Karpas-422 (cell line): ENCODE results near the gene TCEA2. TPM values are rescaled to one million over a fixed set of nuclear protein-coding genes. Genes with fewer than 3 reads are reported as not detected.
A peak's percentile ranks its signal among the peaks of the same experiment; 100 is the strongest.

Experiments
- DNase-seq: peaks from one replicate; pipeline ENCODE4 v3.0.0-alpha.2; 2015
- H2AFZ ChIP-seq: fragments of 200-600 bp; sonication (generic); 2 replicates; pipeline ENCODE4 v1.6.1; 2014; ENCODE audit warnings: antibody characterized with exemption, low read length, mixed read lengths
- H3K27ac ChIP-seq: fragments of 200-600 bp; sonication (generic); 2 replicates; pipeline ENCODE4 v1.5.1; 2014; ENCODE audit warnings: mild to moderate bottlenecking, low read length, moderate library complexity
- H3K27me3 ChIP-seq: fragments of 200-600 bp; sonication (generic); 2 replicates; pipeline ENCODE4 v1.6.1; 2014; ENCODE audit warnings: low read length, mixed read lengths
- H3K36me3 ChIP-seq: fragments of 200-600 bp; sonication (generic); 2 replicates; pipeline ENCODE4 v1.6.1; 2014; ENCODE audit warnings: low read length, mixed read lengths; ENCODE audit not compliant: insufficient read depth
- H3K4me1 ChIP-seq: fragments of 200-600 bp; sonication (generic); 2 replicates; pipeline ENCODE4 v1.6.1; 2014; ENCODE audit warnings: mild to moderate bottlenecking, low read length, mixed read lengths
- H3K4me2 ChIP-seq: fragments of 200-600 bp; sonication (generic); 2 replicates; pipeline ENCODE4 v1.6.1; 2014; ENCODE audit warnings: low read length, low read depth, mild to moderate bottlenecking; ENCODE audit not compliant: poor library complexity, severe bottlenecking
- H3K4me3 ChIP-seq: fragments of 200-600 bp; sonication (generic); 2 replicates; pipeline ENCODE4 v1.5.1; 2014; ENCODE audit warnings: mild to moderate bottlenecking, antibody characterized with exemption, low read length, mixed read lengths
- H3K79me2 ChIP-seq: fragments of 200-600 bp; sonication (generic); 2 replicates; pipeline ENCODE4 v1.6.1; 2014; ENCODE audit warnings: mild to moderate bottlenecking, low read length, mixed read lengths
- H3K9ac ChIP-seq: fragments of 200-600 bp; sonication (generic); 2 replicates; pipeline ENCODE4 v1.6.0; 2014; ENCODE audit warnings: low read length
- H3K9me2 ChIP-seq: fragments of 200-600 bp; sonication (generic), shearing (Covaris generic); replicated peaks from 2 replicates; pipeline ENCODE4 v1.6.0; 2014; ENCODE audit warnings: mild to moderate bottlenecking, low read length, moderate library complexity; ENCODE audit not compliant: insufficient read depth
- H3K9me3 ChIP-seq: fragments of 300-700, 200-600 bp; sonication (generic); 2 replicates; pipeline ENCODE4 v1.6.1; 2014; ENCODE audit warnings: low read length, mixed read lengths
- H4K20me1 ChIP-seq: fragments of 200-600 bp; sonication (generic); 2 replicates; pipeline ENCODE4 v1.6.1; 2014; ENCODE audit warnings: mild to moderate bottlenecking, antibody characterized with exemption, low read length, low read depth; ENCODE audit not compliant: insufficient read depth
- total RNA-seq: library from RNA; depleted of rRNA; stranded (reverse); fragments of >200 nt; shearing (Covaris generic); gene quantifications from 2 replicates; pipeline ENCODE4 v1.2.3, GENCODE V29; 2014; ENCODE audit warnings: low replicate concordance

Gene TCEA2
- total RNA-seq, 1 experiment from 2014 or later = 124 TPM

- H3K27me3 ChIP-seq = no peaks in the 10 kb centered on the region
- no peak overlapping the region for H3K27ac ChIP-seq
- no peaks in the 10 kb centered on the region; the same call in 1 of the 2 replicates for H4K20me1 ChIP-seq
- no peaks in the 10 kb centered on the region for H3K79me2 ChIP-seq
- peaks cover 2% of the 10 kb centered on the region for H3K4me1 ChIP-seq
- H2AFZ ChIP-seq = no peak overlapping the region
- no peaks in the 10 kb centered on the region for H3K9me2 ChIP-seq
- no peak overlapping the region for H3K4me2 ChIP-seq
- DNase-seq = no peak
- no peaks in the 10 kb centered on the region for H3K36me3 ChIP-seq
- H3K4me3 ChIP-seq = no peak overlapping the region
- no peaks in the 10 kb centered on the region for H3K9me3 ChIP-seq
- no peak overlapping the region for H3K9ac ChIP-seq
Measured at GRCh38 chr20:64044484-64045247, 18.3 kb upstream of the TCEA2 start.

DNA sequence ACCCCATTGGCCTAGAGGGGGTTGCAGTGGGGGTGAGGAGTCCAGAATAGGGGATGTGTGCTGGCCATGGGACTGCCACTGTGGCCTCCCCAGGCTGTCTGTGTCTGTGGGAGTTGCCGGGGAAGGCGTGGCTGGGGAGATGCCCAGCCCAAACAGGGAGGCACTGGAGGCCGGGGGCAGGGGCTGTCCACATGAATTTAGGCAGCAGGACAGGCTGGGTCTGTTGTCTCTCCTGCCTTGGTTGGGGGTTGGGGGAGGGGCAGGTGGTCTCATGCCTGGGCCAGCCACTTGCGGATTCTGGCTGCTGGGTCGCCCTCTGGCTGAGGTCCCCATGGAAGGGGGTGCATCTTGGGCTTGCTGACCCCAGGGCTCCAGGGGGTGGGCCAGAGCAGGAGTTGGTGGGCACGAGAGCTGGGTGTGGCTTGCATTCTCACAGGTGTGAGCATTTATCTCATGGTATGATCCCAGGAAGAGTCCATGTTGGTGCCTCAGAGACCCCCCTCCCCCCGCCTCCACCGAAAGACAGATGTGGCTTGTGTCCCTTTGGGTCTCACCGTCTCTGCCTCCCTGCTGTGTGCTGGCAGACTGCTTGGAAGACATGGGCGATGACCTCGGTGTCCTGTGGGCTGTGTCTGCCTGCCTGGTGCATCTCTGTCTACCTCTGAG lies 17.5 kb upstream of the TCEA2 start:
- Histone ChIP-seq H3K4me3 (no peak overlapping the region), H3K9ac (no peak overlapping the region), H3K27me3 (no peaks in the 10 kb centered on the region), H3K36me3 (no peaks in the 10 kb centered on the region), H3K4me2 (no peak overlapping the region), H3K9me3 (no peaks in the 10 kb centered on the region), H4K20me1 (no peaks in the 10 kb centered on the region; the same call in 1 of the 2 replicates), H3K27ac (no peak overlapping the region), H3K79me2 (no peaks in the 10 kb centered on the region), H3K4me1 (peaks cover 9% of the 10 kb centered on the region), H3K9me2 (no peaks in the 10 kb centered on the region), H2AFZ (no peak overlapping the region)
- DNase-seq = no peak

GRCh38 chr20:64047046-64047389 lies 16.0 kb upstream of the TCEA2 start:
- H3K9ac ChIP-seq = no peak overlapping the region
- no peak overlapping the region for H3K4me3 ChIP-seq
- H3K4me1 ChIP-seq = peaks cover 16% of the 10 kb centered on the region
- DNase-seq = no peak
- no peak overlapping the region for H3K27ac ChIP-seq
- no peaks in the 10 kb centered on the region for H3K9me2 ChIP-seq
- no peaks in the 10 kb centered on the region for H3K9me3 ChIP-seq
- no peak overlapping the region for H3K4me2 ChIP-seq
- H3K79me2 ChIP-seq = no peaks in the 10 kb centered on the region
- no peaks in the 10 kb centered on the region for H3K27me3 ChIP-seq
- no peaks in the 10 kb centered on the region; the same call in 1 of the 2 replicates for H4K20me1 ChIP-seq
- no peak overlapping the region for H2AFZ ChIP-seq
- no peaks in the 10 kb centered on the region for H3K36me3 ChIP-seq

DNA sequence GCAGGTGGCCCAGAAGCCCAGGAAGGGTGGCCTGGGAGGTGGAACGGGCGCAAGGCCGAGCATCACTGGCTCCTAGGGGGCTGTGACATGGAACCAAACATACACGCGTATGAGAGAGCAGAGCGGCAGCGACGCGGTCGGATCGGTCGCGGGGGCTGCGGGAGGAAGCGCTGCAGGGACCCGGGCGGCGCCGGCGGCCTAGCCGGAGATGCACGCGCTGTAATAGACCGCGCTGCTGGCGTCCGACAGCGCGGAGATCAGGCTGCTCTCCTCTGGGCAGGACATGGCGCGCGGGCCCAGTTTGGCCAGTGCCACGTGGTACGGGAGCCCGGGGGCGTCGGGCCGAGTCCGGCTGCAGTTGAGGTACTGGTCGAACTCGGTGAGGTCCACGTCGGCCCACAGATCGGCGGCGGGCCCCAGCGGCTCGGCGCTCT lies 15.0 kb upstream of the TCEA2 start:
- Histone ChIP-seq H2AFZ (no peak overlapping the region), H3K4me2 (no peak overlapping the region), H3K9me2 (no peaks in the 10 kb centered on the region), H3K79me2 (no peaks in the 10 kb centered on the region), H3K9ac (no peak overlapping the region), H3K9me3 (no peaks in the 10 kb centered on the region), H3K27me3 (no peaks in the 10 kb centered on the region), H3K36me3 (no peaks in the 10 kb centered on the region), H3K4me3 (no peak overlapping the region), H3K4me1 (peaks cover 16% of the 10 kb centered on the region), H4K20me1 (no peaks in the 10 kb centered on the region; the same call in 1 of the 2 replicates), H3K27ac (no peak overlapping the region)
- no peak for DNase-seq

DNA sequence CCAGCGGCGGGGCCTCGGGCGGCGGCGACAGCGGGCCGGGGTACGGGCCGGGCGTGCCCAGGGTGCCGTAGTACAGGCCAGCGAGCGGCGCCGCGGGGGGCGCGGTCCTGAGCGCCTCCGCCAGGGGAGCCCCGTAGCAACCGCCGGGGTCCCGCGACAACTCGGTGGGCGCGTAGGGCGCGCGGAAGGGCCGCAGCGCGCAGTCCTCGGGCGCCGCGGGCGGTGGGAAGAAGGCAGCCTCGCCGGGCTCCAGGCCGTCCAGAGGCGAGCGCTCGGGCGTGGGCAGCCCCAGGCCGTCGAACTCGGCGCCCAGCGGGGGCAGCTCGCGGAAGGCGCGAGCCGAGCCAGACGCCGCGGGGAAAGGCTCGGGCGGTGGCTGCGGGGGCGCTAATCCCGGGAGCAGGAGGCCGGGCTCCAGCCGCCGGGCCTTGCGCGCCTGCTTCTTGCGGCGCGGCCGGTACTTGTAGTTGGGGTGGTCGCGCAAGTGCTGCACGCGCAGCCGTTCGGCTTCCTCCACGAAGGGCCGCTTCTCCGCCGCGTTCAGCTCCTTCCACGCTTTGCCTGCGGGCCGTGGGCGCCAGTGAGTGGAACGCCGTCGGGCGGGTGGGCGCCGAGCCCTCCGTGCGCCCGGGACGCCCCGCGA lies 14.5 kb upstream of the TCEA2 start:
- H2AFZ ChIP-seq = no peak overlapping the region
- no peak for DNase-seq
- no peaks in the 10 kb centered on the region for H3K36me3 ChIP-seq
- H3K27me3 ChIP-seq = no peaks in the 10 kb centered on the region
- no peaks in the 10 kb centered on the region for H3K9me3 ChIP-seq
- no peak overlapping the region for H3K27ac ChIP-seq
- H3K9me2 ChIP-seq = no peaks in the 10 kb centered on the region
- no peak overlapping the region for H3K4me2 ChIP-seq
- no peaks in the 10 kb centered on the region for H3K79me2 ChIP-seq
- no peak overlapping the region for H3K4me3 ChIP-seq
- peaks cover 16% of the 10 kb centered on the region for H3K4me1 ChIP-seq
- H3K9ac ChIP-seq = no peak overlapping the region
- no peaks in the 10 kb centered on the region; the same call in 1 of the 2 replicates for H4K20me1 ChIP-seq

DNA sequence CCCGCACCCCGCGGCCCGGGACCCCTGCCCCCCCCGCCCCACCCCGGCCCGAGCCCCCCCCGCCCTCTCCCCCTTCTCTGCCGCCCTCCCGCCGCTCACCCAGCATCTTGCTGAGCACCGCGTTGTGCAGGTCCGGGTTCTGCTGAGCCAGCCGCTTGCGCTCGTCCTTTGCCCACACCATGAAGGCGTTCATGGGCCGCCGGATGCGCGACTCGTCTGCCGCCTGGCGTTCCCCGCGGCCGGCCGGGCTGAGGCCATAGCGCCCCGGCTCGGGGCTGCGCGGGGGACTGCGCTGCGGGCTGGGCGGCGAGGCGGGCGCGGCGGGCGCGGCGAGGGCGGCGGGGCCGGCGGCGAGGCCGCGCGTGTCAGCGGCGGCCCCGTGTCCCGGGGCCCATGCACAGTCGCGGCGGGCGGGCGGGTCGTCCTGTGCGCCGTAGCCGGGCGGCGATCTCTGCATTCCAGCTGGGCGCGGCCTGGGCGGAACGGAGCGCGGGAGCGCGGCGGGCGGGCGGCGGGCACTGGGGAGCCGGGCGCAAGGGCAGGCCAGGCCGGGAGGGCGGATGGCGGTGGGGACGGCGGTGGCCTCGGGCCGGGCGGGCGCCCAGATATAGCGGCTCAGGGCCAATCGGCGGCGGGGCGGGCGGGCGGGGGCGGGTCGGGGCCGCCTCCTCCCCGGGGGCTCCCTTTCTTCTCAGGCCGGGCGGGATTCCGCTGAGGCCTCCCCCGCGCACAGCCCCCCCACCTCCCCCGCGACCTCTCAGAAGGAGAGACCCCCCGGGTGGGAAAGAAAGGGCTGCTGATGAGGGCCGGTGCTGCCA lies 13.7 kb upstream of the TCEA2 start, which contains the start of gene SOX18:
SOX18 (minus strand) TSS at position 580 of the 818 bp plus-strand sequence; CDS start at position 457, 123 bp downstream.
- H3K9me3 ChIP-seq = no peaks in the 10 kb centered on the region
- no peaks in the 10 kb centered on the region; the same call in 1 of the 2 replicates for H4K20me1 ChIP-seq
- DNase-seq = no peak
- no peaks in the 10 kb centered on the region for H3K27me3 ChIP-seq
- H3K36me3 ChIP-seq = no peaks in the 10 kb centered on the region
- H3K27ac ChIP-seq = no peak within 1 kb of the TSS
- H3K4me1 ChIP-seq = peaks cover 16% of the 10 kb centered on the region
- H2AFZ ChIP-seq = no peak within 1 kb of the TSS
- no peaks in the 10 kb centered on the region for H3K9me2 ChIP-seq
- no peaks in the 10 kb centered on the region for H3K79me2 ChIP-seq
- H3K4me3 ChIP-seq = no peak within 1 kb of the TSS; the same call in 1 of the 2 replicates
- peak within 1 kb of the TSS; percentile 58 for H3K4me2 ChIP-seq
- peak within 1 kb of the TSS; percentile 23; the same call in 1 of the 2 replicates for H3K9ac ChIP-seq

DNA sequence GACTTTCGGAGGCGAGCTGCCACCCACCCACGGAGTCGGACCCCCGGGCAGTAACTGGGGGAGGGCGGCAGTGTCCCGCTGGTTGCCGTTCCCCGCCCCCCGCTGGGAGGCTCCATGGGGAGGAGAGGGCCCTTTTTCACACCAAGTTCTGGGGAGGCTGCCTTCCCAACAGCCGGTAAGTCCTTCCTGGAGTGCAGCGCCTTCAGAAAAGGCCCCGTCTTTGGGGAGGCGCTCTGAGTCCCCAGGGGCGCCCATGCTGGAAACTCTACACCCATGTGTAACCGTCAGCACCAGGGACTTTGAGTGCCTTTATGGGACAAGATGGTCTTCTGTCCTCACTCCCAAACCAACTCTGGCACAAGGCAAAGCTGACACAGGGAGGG lies 13.1 kb upstream of the TCEA2 start:
- Histone ChIP-seq H3K4me1 (peaks cover 19% of the 10 kb centered on the region), H3K27ac (no peak overlapping the region), H3K9me3 (no peaks in the 10 kb centered on the region), H2AFZ (no peak overlapping the region), H3K9me2 (no peaks in the 10 kb centered on the region), H3K4me2 (peak overlapping the region; percentile 58), H3K36me3 (no peaks in the 10 kb centered on the region), H3K79me2 (no peaks in the 10 kb centered on the region), H4K20me1 (no peaks in the 10 kb centered on the region; the same call in 1 of the 2 replicates), H3K4me3 (no peak overlapping the region; the same call in 1 of the 2 replicates), H3K27me3 (no peaks in the 10 kb centered on the region), H3K9ac (peak overlapping the region; percentile 23; the same call in 1 of the 2 replicates)
- DNase-seq = peak; percentile 79
